HG02571 (cell line): ENCODE data around the gene NOB1.
"Not testable (repeated sequence)": the region's sequence is repeated elsewhere in the genome, so short reads cannot be mapped to it uniquely, and the experiment has no call there.

ENCODE experiments used
- ATAC-seq: cut with Tn5 transposase; IDR thresholded peaks from one replicate; pipeline ENCODE4 v1.9.1; 2021; ENCODE audit warnings: mild to moderate bottlenecking, moderate library complexity; ENCODE audit not compliant: unreplicated experiment

Gene NOB1

DNA sequence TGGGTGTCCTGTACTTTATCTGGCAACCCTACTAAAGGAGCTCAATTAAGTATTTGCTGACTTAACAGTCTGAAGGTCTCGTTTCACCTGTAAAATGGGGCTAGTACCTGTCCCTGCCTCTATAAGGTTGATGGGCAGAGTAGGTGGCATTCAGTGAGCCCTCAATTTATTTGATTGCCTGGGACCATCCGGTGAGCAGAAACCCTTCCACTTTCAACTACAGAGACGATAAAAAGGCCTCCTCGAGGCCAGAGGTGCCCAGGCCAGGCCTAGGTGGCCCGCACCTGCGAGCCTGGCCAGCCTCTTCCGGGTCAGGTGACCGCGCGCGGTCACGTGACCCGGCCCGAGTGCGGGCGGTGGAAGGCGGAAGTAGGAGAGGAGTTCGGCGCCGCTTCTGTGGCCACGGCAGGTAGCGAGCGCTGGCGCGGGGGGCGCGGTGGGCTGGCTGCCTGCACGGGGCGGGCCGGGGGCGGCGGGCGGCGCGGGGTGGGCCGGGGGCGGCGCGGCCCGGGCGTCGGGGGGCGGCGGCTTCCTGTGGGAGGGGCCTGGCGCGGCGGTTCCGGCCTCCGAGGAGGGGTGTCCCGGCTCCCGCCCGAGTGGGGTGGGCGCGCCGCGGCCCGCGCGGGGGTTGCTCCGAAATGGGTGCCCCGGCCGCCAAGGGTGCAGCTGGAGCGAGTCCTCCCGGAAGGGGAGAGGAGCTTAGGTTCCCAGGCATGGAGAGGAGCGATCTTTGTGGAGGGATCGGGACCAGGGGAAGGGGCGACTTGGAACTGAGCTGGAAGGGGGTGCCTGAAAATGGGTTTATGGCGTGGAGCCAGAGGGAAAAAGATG is 7.5 kb upstream of the NOB1 start, which contains the start of gene WWP2:
Gene WWP2, plus strand, starts transcription at position 350 of the 831 bp plus-strand sequence. CDS start 24,679 bp downstream, outside the sequence.
- ATAC-seq: peak; percentile 79

DNA sequence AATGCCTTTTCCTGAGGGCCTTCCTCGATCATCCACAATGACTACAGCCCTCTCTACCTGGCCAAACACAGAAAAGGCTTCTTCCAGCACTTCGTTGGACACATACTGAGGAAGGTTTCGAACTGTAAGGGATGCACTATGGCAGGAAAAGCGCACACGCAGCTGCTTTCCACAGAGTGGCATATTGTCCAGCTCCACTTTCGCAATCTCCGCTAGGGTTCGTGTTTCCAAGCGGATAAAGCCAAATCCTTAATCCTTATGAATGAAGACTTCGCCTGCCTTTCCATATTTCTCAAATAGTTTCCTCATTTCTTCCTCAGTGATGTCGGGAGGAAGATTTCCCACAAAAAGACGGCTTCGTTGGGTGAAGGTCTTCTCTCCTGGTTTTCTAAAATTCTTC is 2.6 kb upstream of the NOB1 start:
- ATAC-seq: not testable (repeated sequence)

DNA sequence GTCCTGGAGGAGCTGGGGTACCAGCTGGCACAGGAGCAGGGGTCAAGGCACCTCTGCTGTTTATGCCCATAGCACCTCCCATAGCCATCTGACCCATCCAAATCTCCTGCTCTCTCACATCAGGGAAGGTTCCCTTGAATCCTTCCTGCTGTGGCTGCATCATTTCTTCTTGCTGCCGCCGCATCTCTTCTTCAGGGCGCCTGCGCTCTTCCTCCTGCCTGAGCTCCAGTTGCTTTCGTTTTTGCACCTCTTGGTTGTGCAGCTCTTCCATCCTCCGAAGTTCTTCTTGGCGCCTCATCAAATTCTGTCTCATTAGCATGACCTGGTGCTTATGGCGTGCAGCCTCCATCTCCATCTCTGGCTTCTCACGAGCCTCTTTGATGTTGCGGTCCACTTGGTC is 2.0 kb upstream of the NOB1 start:
- no peak for ATAC-seq

DNA sequence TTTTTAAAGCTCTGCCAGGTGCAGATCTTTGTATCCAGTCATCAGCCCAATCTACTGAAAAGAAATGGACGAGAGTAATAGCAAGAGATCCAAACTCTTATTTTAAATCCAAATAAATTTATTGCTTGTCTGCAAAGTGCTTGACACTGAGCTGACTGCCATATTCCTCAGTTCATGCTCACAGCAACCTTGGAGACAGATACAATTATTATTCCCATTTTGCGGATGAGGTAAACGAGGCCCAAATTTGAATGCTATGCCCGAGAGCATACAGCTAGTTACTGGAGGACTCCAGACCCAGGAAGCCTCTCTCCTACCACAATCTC is 620 bp downstream of the NOB1 start:
- ATAC-seq: no peak

DNA sequence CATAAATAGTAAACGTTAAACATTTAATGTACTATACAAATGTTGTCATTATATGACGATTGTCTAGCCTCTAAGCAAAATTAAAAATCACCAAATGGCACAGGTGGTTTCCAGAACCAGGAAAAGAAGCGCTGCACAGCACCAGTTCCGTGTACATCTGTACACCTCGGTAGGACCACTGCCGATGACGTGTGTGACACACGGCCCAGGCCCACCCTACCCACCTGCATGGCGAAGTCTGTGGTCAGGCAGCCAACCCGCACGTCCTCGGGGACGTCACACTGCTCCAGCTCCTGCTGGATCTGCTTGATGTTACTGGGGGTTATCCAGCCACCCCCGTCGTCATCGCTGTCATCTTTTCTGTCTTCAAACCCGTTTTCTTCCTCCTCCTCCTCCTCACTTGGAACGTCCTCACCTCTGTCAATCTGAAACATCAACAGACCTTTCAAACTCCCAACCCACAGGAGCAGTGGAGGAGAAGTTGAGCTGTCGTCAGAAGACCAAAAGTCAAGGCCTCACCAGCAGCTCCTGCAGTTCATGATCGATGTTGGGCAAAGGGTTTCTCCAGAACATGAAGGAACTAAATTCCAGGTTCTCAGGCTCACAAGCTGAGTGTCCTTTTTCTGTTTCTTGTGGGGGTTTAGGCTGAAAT is 5.9 kb downstream of the NOB1 start:
- no peak for ATAC-seq

DNA sequence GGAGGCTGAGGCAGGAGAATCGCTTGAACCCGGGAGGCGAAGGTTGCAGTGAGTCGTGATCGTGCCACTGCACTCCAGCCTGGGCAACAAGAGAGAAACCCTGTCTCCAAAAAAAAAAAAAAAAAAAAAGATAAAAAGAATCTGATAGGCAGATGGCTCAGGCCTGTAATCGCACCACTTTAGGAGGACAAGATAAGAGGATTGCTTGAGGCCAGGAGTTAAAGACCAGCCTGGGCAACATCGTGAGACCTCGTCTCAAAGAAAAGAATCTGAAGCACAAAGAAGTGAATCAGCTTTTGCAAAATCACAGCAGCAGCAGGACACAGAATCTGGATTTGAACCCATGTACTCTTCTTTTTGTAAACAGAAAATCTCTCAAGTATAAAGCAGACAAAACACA is 7.6 kb downstream of the NOB1 start:
- ATAC-seq: no peak

DNA sequence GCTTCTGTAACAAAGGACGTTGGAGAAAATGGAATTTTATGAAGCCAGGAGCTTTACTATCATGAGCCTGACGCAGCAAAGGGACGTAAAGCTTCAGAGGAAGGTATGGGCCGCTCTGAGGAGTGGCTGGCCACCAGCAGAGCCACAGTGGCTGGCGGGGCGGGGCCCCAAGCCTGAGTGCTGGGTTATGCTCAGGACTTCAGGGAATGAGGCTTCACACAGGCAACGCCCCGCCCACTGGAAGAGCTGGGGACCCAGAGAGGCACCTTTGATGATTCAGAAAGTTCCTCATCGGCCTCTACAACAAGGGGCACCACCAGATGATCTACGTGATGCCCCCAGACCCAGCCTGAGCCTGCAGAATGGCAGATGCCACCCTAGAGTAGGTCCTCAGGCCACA is 8.8 kb downstream of the NOB1 start:
- no peak for ATAC-seq

DNA sequence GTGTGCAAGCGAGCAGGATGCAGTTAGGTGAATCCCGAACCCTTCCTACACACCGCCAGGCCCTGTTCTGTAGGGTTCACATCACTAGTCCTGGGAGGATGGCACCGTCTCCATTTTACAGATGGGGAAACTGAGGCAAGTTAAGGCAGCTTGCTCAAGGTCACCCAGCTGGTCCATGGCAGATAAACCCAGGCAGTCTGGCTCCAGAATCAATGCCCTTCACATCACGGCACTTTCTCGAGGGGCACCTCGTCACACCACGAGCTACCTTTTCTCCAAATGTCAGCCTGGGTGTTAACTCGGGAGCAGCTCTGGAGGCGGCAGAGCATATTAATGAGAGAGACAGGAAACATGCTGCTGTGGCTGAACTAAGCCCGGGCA is 9.5 kb downstream of the NOB1 start:
- no peak for ATAC-seq

DNA sequence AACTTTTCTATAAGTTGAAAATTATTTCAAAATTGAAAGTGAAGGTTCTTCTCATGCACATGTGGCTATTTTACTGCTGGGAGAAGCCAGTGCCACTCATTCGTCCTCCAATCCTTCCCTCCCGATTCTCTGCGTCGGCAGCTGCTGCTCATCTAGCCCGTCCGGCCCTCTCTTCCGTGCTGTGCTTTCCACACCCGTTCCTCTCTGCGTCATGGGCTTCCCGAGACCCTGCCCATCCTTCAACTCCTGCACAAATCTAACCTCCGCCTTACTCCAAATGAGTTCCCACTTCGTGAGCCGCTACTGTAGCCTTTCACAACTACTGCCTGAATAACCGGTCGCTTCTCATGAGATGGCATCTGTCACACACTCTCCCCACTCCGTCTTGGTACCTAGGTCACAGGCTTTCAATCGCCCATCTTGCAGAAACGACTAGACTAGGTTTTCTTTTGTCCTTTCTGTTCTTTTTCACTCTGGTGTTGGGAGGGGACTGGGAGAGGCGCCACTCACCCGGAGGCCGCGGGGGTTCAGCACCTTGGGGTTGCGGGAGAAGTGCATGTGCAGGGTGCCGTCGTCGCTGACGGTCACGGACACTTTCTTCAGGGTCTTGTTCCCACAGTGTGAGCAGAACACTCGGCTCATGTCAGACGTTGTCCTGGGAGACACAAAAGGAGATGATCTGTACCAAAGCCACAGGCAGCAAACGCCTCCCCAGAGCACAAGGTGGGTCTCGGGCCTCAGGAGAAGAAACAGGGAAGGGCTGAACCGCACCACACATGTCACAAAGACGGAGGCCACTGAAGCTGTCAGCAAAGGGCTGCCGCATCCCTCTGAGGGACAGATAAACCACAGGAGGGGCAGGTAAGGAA is 10.1 kb downstream of the NOB1 start:
- no peak for ATAC-seq

DNA sequence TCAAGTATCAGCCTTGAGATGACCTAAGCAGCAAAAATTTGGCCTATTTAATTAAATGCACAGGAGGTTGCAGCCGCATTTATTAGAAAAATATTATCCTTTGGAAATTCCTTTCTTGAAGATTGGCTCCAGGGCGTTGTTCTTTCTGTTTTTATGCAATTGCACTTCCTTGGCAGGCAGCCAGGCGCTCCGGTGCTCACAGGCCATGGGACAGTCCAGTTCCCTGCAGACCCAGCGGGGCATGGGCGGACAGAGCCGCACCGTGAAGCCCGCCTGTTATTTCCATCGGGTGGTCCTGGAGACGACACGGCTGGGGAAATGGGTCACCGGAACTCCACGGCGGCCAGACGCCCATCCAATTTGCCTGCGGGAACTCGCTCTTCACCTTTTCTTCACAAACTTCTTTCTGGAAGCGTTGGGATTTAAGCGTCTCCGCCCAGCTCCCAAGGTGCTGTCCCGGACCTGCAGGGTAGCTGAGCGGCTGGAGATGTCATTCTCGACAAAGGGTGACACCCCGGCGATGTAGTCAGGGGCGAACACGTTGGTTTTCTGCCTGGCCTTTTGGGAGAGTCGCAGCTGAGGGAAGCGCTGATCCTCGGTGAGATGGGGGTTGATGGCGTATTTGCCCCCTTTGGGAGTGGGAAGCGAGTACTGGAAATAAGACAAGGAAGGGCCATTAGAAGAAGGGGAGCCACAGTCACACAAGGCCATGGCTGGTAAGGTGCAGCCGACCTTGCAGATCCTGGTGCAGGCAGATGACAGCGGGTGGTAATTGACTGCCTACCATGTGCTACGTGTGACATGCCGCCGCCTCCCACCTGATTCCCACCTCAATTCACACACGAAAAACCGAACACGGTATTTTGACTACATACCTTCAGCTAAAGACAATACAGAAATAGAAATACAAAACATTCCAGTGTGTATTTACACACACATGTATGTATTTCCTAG is 12.5 kb downstream of the NOB1 start:
- ATAC-seq: no peak

DNA sequence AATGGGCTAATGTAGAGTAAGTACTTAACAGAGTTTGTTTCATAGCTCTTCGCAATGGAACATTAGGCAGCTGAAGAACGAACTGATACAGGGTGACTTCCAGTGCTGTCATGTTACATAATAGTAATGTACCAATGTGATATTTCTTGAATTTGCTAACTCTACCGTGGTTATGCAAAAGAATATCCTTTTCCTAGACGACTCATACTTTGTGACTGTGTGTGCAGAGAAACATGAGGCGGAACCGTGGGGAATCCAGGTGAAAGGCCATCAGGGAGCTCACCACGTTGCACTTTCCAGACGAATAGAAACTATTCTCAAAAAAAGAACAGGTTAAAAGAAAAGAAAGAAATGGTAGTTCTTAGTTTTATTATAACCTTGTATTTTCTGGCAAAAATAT is 13.2 kb downstream of the NOB1 start:
- no peak for ATAC-seq

DNA sequence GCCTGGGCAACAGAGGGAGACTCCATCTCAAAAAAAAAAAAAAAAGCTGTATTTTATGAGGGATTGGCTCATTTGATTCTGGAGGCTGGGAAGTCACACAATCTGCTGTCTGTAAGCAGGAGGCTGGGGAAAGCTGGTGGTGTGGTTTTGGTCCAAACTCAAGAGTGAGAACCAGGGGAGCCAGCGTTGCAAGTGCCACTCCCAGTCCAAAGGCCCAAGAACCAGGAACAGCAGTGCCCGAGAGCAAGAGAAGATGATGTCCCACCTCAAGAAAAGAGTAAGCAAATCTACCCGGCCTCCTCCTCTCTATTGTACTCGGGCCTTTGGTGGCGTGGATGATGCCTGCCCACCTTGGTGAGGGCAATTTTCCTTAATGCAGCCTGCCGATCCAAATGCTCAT is 22.6 kb downstream of the NOB1 start:
- ATAC-seq: no peak

DNA sequence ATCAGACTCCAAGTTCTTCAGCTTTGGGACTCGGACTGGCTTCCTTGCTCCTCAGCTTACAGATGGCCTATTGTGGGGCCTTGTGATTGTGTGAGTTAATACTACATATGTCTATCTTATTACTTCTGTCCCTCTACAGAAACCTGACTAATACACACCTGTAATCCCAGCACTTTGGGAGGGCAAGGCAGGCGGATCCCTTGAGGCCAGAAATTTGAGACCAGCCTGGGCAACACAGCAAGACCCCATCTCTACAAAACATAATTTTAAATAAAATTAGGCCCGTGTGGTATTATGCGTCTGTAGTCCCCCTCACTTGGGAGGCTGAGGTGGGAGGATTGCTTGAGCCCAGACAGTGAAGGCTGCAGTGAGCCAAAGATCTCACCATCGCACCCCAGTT is 23.4 kb downstream of the NOB1 start:
- ATAC-seq: not testable (repeated sequence)

DNA sequence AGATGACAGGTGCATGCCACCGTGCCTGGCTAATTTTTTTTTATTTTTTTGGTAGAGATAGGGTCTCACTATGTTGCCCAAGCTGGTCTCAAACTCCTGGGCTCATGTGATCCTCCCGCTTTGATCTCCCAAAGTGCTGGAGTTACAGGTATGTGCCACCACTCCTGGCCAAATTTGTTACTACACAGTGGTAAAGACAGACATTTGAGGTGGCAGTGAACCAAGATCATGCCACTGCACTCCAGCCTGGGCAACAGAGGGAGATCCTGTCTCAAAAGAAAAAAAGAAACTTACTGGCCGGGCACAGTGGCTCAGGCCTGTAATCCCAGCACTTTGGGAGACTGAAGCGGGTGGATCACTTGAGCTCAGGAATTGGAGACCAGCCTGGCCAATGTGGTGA is 25.7 kb downstream of the NOB1 start:
- ATAC-seq: not testable (repeated sequence)

DNA sequence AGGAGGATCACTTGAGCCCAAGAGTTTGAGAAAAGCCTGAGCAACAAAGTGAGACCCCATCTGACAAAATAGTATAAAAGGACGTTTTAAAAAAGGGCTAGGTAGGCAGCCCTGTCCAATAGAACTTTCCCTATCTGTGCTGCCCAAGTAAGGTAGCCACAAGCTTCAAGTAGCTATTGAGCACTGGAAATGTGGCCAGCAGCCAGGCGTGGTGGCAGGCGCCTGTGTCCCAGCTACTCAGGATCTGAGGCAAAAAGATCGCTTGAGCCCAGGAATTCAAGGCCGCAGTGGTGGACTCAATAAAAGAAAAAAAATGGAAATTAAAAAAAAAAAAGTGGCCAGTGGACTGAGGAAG is 26.8 kb downstream of the NOB1 start:
- ATAC-seq: no peak

DNA sequence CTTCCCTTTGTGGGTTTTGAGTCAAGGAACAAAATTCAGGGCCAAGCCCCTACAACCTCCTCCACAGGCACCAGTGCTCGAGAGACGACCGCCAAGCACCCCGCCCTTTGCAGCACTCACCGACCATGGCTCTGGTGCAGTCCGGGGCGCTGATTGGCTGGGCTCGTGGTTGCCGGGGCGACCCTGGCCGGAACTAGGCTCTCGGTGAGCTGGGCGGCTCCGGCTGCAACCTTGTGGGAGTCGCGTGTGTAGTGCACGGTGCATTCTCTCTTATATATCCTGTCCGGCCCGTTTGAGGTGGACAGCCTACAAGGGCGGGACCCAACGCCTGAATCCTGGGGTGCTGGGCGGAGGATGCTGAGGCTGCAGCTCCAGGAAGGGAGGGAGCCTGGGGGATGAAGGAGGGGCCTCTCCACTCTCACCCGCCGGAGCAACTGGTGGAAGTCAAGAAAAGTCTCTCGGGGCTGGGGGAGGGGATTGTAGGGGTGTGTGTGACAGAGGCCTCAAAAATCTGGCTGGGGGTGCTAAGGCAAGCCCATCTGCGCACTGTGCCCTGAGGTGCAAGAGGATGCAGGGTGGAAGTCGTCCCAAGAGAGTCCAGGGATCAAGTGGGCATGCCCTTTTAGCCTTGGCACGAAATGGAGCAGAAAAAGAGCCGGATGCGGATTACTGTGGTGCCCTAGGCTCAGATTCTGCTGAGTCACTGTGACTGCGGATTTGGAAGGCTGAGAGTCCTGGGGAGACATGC is 28.2 kb downstream of the NOB1 start, which contains the start of gene NQO1:
Gene NQO1, minus strand, starts transcription at position 248 of the 748 bp plus-strand sequence. Its CDS starts 121 bp downstream, at position 127.
- peak; percentile 98 for ATAC-seq

DNA sequence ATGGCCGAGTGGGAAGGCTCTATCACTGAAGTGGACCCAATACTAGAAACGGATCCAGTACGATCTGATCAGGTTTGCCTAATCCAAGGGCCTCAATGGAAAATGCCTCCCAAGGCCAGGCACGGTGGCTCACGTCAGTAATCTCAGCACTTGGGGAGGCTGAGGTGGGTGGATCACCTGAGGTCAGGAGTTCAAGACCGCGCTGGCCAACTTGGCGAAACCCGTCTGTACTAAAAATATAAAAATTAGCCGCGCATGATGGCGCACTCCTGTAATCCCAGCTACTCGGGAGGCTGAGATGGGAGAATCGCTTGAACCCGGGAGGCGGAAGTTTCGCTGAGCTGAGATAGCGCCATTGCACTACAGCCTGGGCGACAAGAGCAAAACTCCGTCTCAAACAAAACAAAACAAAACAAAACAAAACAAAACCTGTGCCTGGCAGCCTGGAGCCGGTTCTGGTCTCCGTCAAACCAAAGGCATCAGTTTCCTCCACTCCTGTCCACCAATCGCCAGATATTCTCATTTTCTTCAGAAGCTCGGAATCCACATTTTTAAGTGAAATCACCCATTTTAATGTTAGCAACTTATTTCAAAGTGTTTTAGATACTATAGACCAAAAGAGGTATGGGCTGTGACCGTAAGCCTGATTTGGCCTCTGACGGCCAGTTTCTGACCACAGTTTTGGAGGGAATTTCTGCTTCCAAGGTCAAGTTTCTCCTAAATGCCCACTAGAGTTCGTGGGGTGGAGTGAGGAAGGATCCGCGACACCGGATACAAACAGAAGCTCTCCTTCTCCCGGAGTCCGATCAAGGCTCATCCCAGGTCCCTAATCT is 29.0 kb downstream of the NOB1 start:
- no peak for ATAC-seq

DNA sequence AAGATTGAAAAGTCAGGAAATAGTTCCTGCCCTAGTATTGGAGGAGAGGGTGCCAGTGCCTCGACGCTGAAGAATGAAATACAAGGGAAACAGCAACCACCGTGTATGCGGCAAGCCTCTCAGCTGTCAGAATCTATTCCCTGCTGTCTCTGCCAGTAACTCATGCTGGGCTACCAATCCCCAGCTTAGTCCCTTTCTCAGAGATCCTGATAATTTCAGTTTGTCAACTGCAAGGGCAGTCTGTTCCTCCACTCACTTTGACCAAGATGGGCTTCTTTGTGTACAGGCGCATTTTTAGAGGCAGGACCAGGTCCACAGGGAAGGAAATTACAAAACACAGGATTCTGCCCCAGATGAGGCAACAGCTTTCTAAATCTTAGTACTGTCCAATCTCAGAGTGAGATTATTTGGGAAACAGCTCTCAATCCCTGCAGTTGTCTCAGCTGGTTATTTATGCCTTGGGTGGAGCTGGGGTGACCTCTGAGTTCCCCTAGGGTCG is 29.7 kb downstream of the NOB1 start:
- no peak for ATAC-seq

DNA sequence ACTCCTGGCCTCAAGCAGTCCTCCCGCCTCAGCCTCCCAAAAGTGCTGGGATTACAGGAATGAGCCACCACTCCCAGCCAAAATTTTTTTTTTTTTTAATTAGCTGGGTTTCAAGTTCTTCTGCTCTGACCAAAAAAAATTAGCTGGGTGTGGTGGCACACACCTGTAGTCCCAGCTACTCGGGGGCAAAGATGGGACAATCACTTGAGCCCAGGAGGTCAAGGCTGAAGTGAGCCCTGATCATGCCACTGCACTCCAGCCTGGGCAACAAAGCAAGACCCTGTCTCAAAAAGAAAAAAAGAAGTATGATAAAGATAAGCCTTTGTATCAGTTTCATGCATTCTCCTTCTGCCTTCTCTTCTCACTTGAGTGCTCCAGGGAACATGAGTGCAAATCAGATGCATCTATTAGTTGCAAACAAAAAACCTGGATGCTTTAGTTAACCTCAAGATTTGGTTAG is 30.3 kb downstream of the NOB1 start:
- ATAC-seq: no peak
